HCT116 (cell line): Measurements from ENCODE around the gene PADI3. TPM values are rescaled to one million over a fixed set of nuclear protein-coding genes. Genes with fewer than 3 reads are reported as not detected.

Experiments used
- ATAC-seq: fragments of 200-7000 bp; cut with Tn5 transposase; 2 replicates; pipeline ENCODE4 v1.9.1; 2020; ENCODE audit warnings: mild to moderate bottlenecking, moderate library complexity
- BruUV-seq: library from RNA; stranded (reverse); fragments of 400-500 nt; replicated peaks from 2 replicates; lab custom pipeline; 2021; lab: Mats Ljungman, UMichigan
- CTCF ChIA-PET: fragments of 300-600 bp; sonication (Branson Sonifier 250); formaldehyde crosslinking; loops from one replicate; lab custom pipeline; 2021; ENCODE audit warnings: antibody characterized with exemption; lab: Charles Lee
- POLR2A ChIA-PET: fragments of 300-600, 350-600 bp; sonication (Branson Sonifier 250); formaldehyde crosslinking; loops from one replicate; lab custom pipeline; 2021; ENCODE audit warnings: antibody characterized with exemption; lab: Charles Lee
- RAD21 ChIA-PET, 2 experiments: fragments of 300-600 bp; sonication (Branson Sonifier 250); formaldehyde crosslinking; loops; one replicate each; lab custom pipeline; 2023; ENCODE audit warnings: low total read pairs in 2 of 2; ENCODE audit not compliant: uncharacterized antibody in 2 of 2, unreplicated experiment in 2 of 2, low non-redundant PET in 1 of 2; lab: Charles Lee
- DNase-seq: peaks from one replicate; pipeline ENCODE4 v3.0.0-alpha.2; 2010; ENCODE audit warnings: low read depth, low spot score
- H2AFZ ChIP-seq: fragments of 200-600 bp; shearing (Covaris generic), sonication (generic); 2 replicates; pipeline ENCODE4 v1.6.1; 2017; ENCODE audit warnings: low read depth, mixed run types, mixed read lengths, antibody characterized with exemption, low read length; ENCODE audit not compliant: poor library complexity, severe bottlenecking
- H3K27ac ChIP-seq: 2 replicates; pipeline ENCODE4 v1.5.1; 2012; ENCODE audit warnings: low read depth, low read length
- H3K27me3 ChIP-seq: fragments of 200-600 bp; sonication (generic); 2 replicates; pipeline ENCODE4 v1.6.1; 2016; ENCODE audit warnings: mixed run types, low read length, mixed read lengths; ENCODE audit not compliant: insufficient read depth
- H3K36me3 ChIP-seq, 2 experiments: fragments of 200-500 bp in 1 of 2; fragments of 200-600 bp in 1 of 2; sonication (Bioruptor generic) in 1 of 2; sonication (generic) in 1 of 2; 2 replicates each; pipeline versions ENCODE4 v1.5.1 to v1.6.1; 2014 to 2016; ENCODE audit warnings: low read length in 2 of 2, inconsistent platforms in 1 of 2, mixed read lengths in 1 of 2, mixed run types in 1 of 2; ENCODE audit not compliant: insufficient read depth in 2 of 2, control insufficient read depth in 1 of 2
- H3K4me1 ChIP-seq, 2 experiments: fragments of 200-600 bp in 1 of 2; sonication (generic) in 1 of 2; 2 replicates each; pipeline versions ENCODE4 v1.5.1 to v1.6.1; 2012 to 2017; ENCODE audit warnings: low read length in 2 of 2, inconsistent platforms in 1 of 2, mild to moderate bottlenecking in 1 of 2, mixed read lengths in 1 of 2, mixed run types in 1 of 2, moderate library complexity in 1 of 2; ENCODE audit not compliant: insufficient read depth in 2 of 2, control insufficient read depth in 1 of 2
- H3K4me2 ChIP-seq: fragments of 200-600 bp; sonication (generic); 2 replicates; pipeline ENCODE4 v1.6.1; 2017; ENCODE audit warnings: mixed run types, low read length, mixed read lengths
- H3K4me3 ChIP-seq, 2 experiments: fragments of 200-600 bp in 1 of 2; sonication (generic) in 1 of 2; replicated peaks in 1 of 2; 2 replicates each; pipeline ENCODE4 v1.5.1; 2011 to 2016; ENCODE audit warnings: low read length in 2 of 2, control low read depth in 1 of 2, low read depth in 1 of 2, mild to moderate bottlenecking in 1 of 2, mixed read lengths in 1 of 2, mixed run types in 1 of 2
- H3K79me2 ChIP-seq: fragments of 200-600 bp; sonication (generic); 2 replicates; pipeline ENCODE4 v1.6.1; 2017; ENCODE audit warnings: mild to moderate bottlenecking, mixed run types, low read length, moderate library complexity, mixed read lengths; ENCODE audit not compliant: insufficient read depth
- H3K9ac ChIP-seq: fragments of 200-600 bp; sonication (generic); 2 replicates; pipeline ENCODE4 v1.6.1; 2016; ENCODE audit warnings: low read length, mixed read lengths
- H3K9me2 ChIP-seq: fragments of 200-600 bp; sonication (generic), shearing (Covaris generic); 2 replicates; pipeline ENCODE4 v1.6.1; 2017; ENCODE audit warnings: mixed run types, mild to moderate bottlenecking, moderate library complexity; ENCODE audit not compliant: insufficient read depth
- H3K9me3 ChIP-seq, 2 experiments: fragments of 200-500 bp in 1 of 2; fragments of 200-600 bp in 1 of 2; sonication (Bioruptor generic) in 1 of 2; sonication (generic) in 1 of 2; 2 replicates each; pipeline ENCODE4 v1.6.1; 2014 to 2017; ENCODE audit warnings: low read length in 2 of 2, mixed read lengths in 2 of 2, inconsistent platforms in 1 of 2, low read depth in 1 of 2, mild to moderate bottlenecking in 1 of 2, mixed run types in 1 of 2, moderate library complexity in 1 of 2; ENCODE audit not compliant: control insufficient read depth in 1 of 2, insufficient read depth in 1 of 2
- H4K20me1 ChIP-seq: fragments of 200-600 bp; sonication (generic), shearing (Covaris generic); 2 replicates; pipeline ENCODE4 v1.6.1; 2017; ENCODE audit warnings: mixed run types, mild to moderate bottlenecking, moderate library complexity; ENCODE audit not compliant: insufficient read depth
- CBX3 ChIP-seq: IDR thresholded peaks from 2 replicates; pipeline ENCODE4 v1.6.1; 2012; ENCODE audit warnings: low read depth
- CEBPB ChIP-seq: IDR thresholded peaks from 2 replicates; pipeline ENCODE4 v1.6.1; 2012; ENCODE audit warnings: low read depth
- ELF1 ChIP-seq: IDR thresholded peaks from 2 replicates; pipeline ENCODE4 v1.6.1; 2012; ENCODE audit warnings: low read depth, borderline replicate concordance
- EZH2phosphoT487 ChIP-seq: fragments of 200-600 bp; IDR thresholded peaks from 2 replicates; pipeline ENCODE4 v1.6.1; 2018; ENCODE audit warnings: antibody characterized with exemption, borderline replicate concordance
- FOSL1 ChIP-seq: IDR thresholded peaks from 2 replicates; pipeline ENCODE4 v1.6.1; 2012; ENCODE audit warnings: low read depth
- POLR2AphosphoS5 ChIP-seq: IDR thresholded peaks from 2 replicates; pipeline ENCODE4 v1.6.1; 2011; ENCODE audit warnings: mild to moderate bottlenecking, low read depth, low read length, moderate library complexity
- RAD21 ChIP-seq: IDR thresholded peaks from 2 replicates; pipeline ENCODE4 v1.6.1; 2012; ENCODE audit warnings: low read depth, mild to moderate bottlenecking
- SIN3A ChIP-seq: IDR thresholded peaks from 2 replicates; pipeline ENCODE4 v1.6.1; 2012; ENCODE audit warnings: low read depth
- SP1 ChIP-seq: IDR thresholded peaks from 2 replicates; pipeline ENCODE4 v1.6.1; 2012; ENCODE audit warnings: low read depth
- SRF ChIP-seq: IDR thresholded peaks from 2 replicates; pipeline ENCODE4 v1.6.1; 2012; ENCODE audit warnings: low read depth
- YY1 ChIP-seq: IDR thresholded peaks from 2 replicates; pipeline ENCODE4 v1.6.1; 2011; ENCODE audit warnings: low read length, low read depth, moderate library complexity, mild to moderate bottlenecking; ENCODE audit not compliant: insufficient replicate concordance; ENCODE audit errors: extremely low read depth
- ZNF274 ChIP-seq: fragments of 200-500 bp; sonication (Bioruptor generic); IDR thresholded peaks from 2 replicates; pipeline ENCODE4 v1.6.1; 2014; ENCODE audit warnings: mild to moderate bottlenecking, low read depth, low read length, inconsistent platforms
- intact Hi-C: fragments of 100-400 bp; cut with micrococcal nuclease; formaldehyde crosslinking; loops from 2 replicates; pipeline ENCODE4 v1.10.0; 2022
- total RNA-seq: library from RNA; stranded (reverse); gene quantifications from one replicate; pipeline ENCODE4 v1.2.1, GENCODE V29; 2021; ENCODE audit not compliant: unreplicated experiment
- TF ChIP-seq, protein P1 (sequence below): IDR thresholded peaks from 2 replicates; pipeline ENCODE4 v1.6.1; 2012
- TF ChIP-seq, protein P2 (sequence below): IDR thresholded peaks from 2 replicates; pipeline ENCODE4 v1.6.1; 2012; ENCODE audit warnings: low read depth
- TF ChIP-seq, protein P3 (sequence below): IDR thresholded peaks from 2 replicates; pipeline ENCODE4 v1.6.1; 2011; ENCODE audit warnings: mild to moderate bottlenecking, low read length, moderate library complexity; ENCODE audit not compliant: insufficient replicate concordance; ENCODE audit errors: extremely low read depth

The PADI3 gene
- total RNA-seq, 1 experiment from 2014 or later = 0.93 TPM

DNA sequence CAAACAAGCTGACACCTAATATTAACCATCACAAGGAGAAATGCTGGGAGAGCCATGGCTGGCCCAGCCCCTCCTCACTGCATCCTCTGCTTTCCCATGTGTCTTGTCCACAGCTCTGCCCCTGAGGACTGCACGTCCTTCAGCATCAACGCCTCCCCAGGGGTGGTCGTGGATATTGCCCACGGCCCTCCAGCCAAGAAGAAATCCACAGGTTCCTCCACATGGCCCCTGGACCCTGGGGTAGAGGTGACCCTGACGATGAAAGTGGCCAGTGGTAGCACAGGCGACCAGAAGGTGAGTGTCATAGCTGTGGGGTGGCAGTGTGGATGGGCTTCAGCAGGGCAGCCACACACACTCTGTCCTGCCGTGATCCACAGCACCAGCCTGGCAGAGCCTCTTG, 82.0 kb downstream of the PADI3 start:
- BruUV-seq = no TSS peak
- ChIA-PET POLR2A (no interaction called here), CTCF (no interaction called here)

More for the DNA sequence above, 82.0 kb downstream of the PADI3 start:
- no peak for DNase-seq
- H3K4me1 ChIP-seq = peaks cover 0 to under 1% of the 10 kb centered on the region in 2 experiments; a peak in 1 of 4 replicates
- H3K79me2 ChIP-seq = no peaks in the 10 kb centered on the region
- no peaks in the 10 kb centered on the region for H3K27me3 ChIP-seq
- H3K27ac ChIP-seq = no peak overlapping the region
- H2AFZ ChIP-seq = no peak overlapping the region
- TF ChIP-seq YY1 = no peak
- TF ChIP-seq RAD21 = no peak
- no peak for TF ChIP-seq EZH2phosphoT487
- TF ChIP-seq ZNF274 = no peak
- TF ChIP-seq, protein P1, sequence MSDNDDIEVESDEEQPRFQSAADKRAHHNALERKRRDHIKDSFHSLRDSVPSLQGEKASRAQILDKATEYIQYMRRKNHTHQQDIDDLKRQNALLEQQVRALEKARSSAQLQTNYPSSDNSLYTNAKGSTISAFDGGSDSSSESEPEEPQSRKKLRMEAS = no peak
- TF ChIP-seq SRF = no peak
- TF ChIP-seq SP1 = no peak
- no peak for TF ChIP-seq CBX3
- TF ChIP-seq CEBPB = no peak
- TF ChIP-seq, protein P2, sequence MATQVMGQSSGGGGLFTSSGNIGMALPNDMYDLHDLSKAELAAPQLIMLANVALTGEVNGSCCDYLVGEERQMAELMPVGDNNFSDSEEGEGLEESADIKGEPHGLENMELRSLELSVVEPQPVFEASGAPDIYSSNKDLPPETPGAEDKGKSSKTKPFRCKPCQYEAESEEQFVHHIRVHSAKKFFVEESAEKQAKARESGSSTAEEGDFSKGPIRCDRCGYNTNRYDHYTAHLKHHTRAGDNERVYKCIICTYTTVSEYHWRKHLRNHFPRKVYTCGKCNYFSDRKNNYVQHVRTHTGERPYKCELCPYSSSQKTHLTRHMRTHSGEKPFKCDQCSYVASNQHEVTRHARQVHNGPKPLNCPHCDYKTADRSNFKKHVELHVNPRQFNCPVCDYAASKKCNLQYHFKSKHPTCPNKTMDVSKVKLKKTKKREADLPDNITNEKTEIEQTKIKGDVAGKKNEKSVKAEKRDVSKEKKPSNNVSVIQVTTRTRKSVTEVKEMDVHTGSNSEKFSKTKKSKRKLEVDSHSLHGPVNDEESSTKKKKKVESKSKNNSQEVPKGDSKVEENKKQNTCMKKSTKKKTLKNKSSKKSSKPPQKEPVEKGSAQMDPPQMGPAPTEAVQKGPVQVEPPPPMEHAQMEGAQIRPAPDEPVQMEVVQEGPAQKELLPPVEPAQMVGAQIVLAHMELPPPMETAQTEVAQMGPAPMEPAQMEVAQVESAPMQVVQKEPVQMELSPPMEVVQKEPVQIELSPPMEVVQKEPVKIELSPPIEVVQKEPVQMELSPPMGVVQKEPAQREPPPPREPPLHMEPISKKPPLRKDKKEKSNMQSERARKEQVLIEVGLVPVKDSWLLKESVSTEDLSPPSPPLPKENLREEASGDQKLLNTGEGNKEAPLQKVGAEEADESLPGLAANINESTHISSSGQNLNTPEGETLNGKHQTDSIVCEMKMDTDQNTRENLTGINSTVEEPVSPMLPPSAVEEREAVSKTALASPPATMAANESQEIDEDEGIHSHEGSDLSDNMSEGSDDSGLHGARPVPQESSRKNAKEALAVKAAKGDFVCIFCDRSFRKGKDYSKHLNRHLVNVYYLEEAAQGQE = no peak
- no peak for TF ChIP-seq FOSL1
- TF ChIP-seq SIN3A = no peak
- TF ChIP-seq, protein P3, sequence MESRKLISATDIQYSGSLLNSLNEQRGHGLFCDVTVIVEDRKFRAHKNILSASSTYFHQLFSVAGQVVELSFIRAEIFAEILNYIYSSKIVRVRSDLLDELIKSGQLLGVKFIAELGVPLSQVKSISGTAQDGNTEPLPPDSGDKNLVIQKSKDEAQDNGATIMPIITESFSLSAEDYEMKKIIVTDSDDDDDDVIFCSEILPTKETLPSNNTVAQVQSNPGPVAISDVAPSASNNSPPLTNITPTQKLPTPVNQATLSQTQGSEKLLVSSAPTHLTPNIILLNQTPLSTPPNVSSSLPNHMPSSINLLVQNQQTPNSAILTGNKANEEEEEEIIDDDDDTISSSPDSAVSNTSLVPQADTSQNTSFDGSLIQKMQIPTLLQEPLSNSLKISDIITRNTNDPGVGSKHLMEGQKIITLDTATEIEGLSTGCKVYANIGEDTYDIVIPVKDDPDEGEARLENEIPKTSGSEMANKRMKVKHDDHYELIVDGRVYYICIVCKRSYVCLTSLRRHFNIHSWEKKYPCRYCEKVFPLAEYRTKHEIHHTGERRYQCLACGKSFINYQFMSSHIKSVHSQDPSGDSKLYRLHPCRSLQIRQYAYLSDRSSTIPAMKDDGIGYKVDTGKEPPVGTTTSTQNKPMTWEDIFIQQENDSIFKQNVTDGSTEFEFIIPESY = no peak
- no peak for TF ChIP-seq POLR2AphosphoS5
- TF ChIP-seq ELF1 = no peak
- ATAC-seq = no peak
- H4K20me1 ChIP-seq = no peaks in the 10 kb centered on the region
- H3K4me3 ChIP-seq = no peak overlapping the region
- intact Hi-C loops = no loop called here
- H3K9ac ChIP-seq = no peak overlapping the region
- peaks cover 0 to 4% of the 10 kb centered on the region in 2 experiments; a peak in 1 of 4 replicates for H3K9me3 ChIP-seq
- no peaks in the 10 kb centered on the region for H3K36me3 ChIP-seq
- RAD21 ChIA-PET = no interaction called here
- H3K9me2 ChIP-seq = no peaks in the 10 kb centered on the region
- no peak overlapping the region for H3K4me2 ChIP-seq
